SK-N-SH treated with all-trans-retinoic acid at 6 μM for 48 hours (cell line): ENCODE results near the gene TFAP2A.

Experiments used
- ATAC-seq: fragments of 200-7000 bp; cut with Tn5 transposase; 3 replicates; pipeline ENCODE4 v1.9.1; 2020; ENCODE audit warnings: mild to moderate bottlenecking, moderate library complexity
- ARNTL ChIP-seq: fragments of 450-650 bp; formaldehyde crosslinking; IDR thresholded peaks from 2 replicates; pipeline ENCODE4 v1.5.0; 2020; ENCODE audit warnings: low read depth, mild to moderate bottlenecking, moderate library complexity, borderline replicate concordance
- BACH2 ChIP-seq: fragments of 250-450 bp; sonication (Bioruptor Pico); IDR thresholded peaks from 2 replicates; pipeline ENCODE4 v1.9.0; 2021; ENCODE audit warnings: mild to moderate bottlenecking, borderline replicate concordance
- CREB5 ChIP-seq: fragments of 250-450 bp; sonication (Bioruptor Pico); IDR thresholded peaks from 2 replicates; pipeline ENCODE4 v1.5.1; 2020; ENCODE audit warnings: low read depth, mild to moderate bottlenecking, moderate library complexity
- CSDC2 ChIP-seq: fragments of 250-450 bp; sonication (Bioruptor Pico); IDR thresholded peaks from 2 replicates; pipeline ENCODE4 v1.5.0; 2020; ENCODE audit warnings: mild to moderate bottlenecking, moderate library complexity
- ESRRG ChIP-seq: fragments of 250-450 bp; sonication (Bioruptor Pico); IDR thresholded peaks from 2 replicates; pipeline ENCODE4 v1.6.1; 2021; ENCODE audit warnings: mild to moderate bottlenecking
- GLIS3 ChIP-seq: fragments of 250-450 bp; sonication (Bioruptor Pico); IDR thresholded peaks from 2 replicates; pipeline ENCODE4 v1.5.0; 2020; ENCODE audit warnings: mild to moderate bottlenecking, moderate library complexity
- ISL1 ChIP-seq: fragments of 250-450 bp; sonication (Bioruptor Pico); IDR thresholded peaks from 2 replicates; pipeline ENCODE4 v2.1.2; 2022; ENCODE audit warnings: mild to moderate bottlenecking, moderate library complexity
- OSR1 ChIP-seq: fragments of 250-450 bp; sonication (Bioruptor Pico); IDR thresholded peaks from 2 replicates; pipeline ENCODE4 v1.8.0; 2022; ENCODE audit warnings: moderate library complexity, mild to moderate bottlenecking, inconsistent platforms
- PATZ1 ChIP-seq: fragments of 250-450 bp; sonication (Bioruptor Pico); IDR thresholded peaks from 2 replicates; pipeline ENCODE4 v1.8.0; 2020; ENCODE audit warnings: mild to moderate bottlenecking, moderate library complexity, borderline replicate concordance
- POU6F1 ChIP-seq: fragments of 250-450 bp; sonication (Bioruptor Pico); IDR thresholded peaks from 2 replicates; pipeline ENCODE4 v1.8.0; 2021; ENCODE audit warnings: low read depth, mild to moderate bottlenecking, moderate library complexity, borderline replicate concordance
- PPARA ChIP-seq: fragments of 250-450 bp; sonication (Bioruptor Pico); IDR thresholded peaks from 2 replicates; pipeline ENCODE4 v1.5.0; 2020; ENCODE audit warnings: mild to moderate bottlenecking, borderline replicate concordance
- TSHZ2 ChIP-seq: fragments of 250-450 bp; sonication (Bioruptor Pico); IDR thresholded peaks from 2 replicates; pipeline ENCODE4 v1.5.0; 2020; ENCODE audit warnings: mild to moderate bottlenecking, moderate library complexity
- ZC3H10 ChIP-seq: fragments of 250-450 bp; sonication (Bioruptor Pico); IDR thresholded peaks from 2 replicates; pipeline ENCODE4 v1.5.1; 2021; ENCODE audit warnings: mild to moderate bottlenecking, moderate library complexity
- ZFP3 ChIP-seq: fragments of 250-450 bp; sonication (Bioruptor Pico); IDR thresholded peaks from 2 replicates; pipeline ENCODE4 v1.5.0; 2020; ENCODE audit warnings: mild to moderate bottlenecking, moderate library complexity
- ZFP30 ChIP-seq: fragments of 450-650 bp; formaldehyde crosslinking; IDR thresholded peaks from 2 replicates; pipeline ENCODE4 v1.5.0; 2022; ENCODE audit warnings: mild to moderate bottlenecking, moderate library complexity
- ZNF565 ChIP-seq: fragments of 450-650 bp; formaldehyde crosslinking; conservative IDR thresholded peaks from 2 replicates; pipeline ENCODE4 v1.5.0; 2020; ENCODE audit warnings: low read depth, mild to moderate bottlenecking, moderate library complexity
- ZNF70 ChIP-seq: fragments of 450-650 bp; formaldehyde crosslinking; IDR thresholded peaks from 2 replicates; pipeline ENCODE4 v1.5.0; 2020; ENCODE audit warnings: mild to moderate bottlenecking, moderate library complexity
- ZNF8 ChIP-seq: fragments of 450-650 bp; formaldehyde crosslinking; IDR thresholded peaks from 2 replicates; pipeline ENCODE4 v1.5.0; 2020; ENCODE audit warnings: mild to moderate bottlenecking, moderate library complexity

TFAP2A gene

GRCh38 chr6:10391299-10391630 is 23.6 kb downstream of the TFAP2A start:
- no peak for ATAC-seq
- no peak for TF ChIP-seq CSDC2 (CRISPR knock-in tag)
- no peak for TF ChIP-seq PATZ1
- TF ChIP-seq ZFP3 (CRISPR knock-in tag), result no peak
- TF ChIP-seq ZNF565, result no peak
- no peak for TF ChIP-seq BACH2 (CRISPR knock-in tag)
- TF ChIP-seq ZC3H10 (CRISPR knock-in tag), result no peak
- TF ChIP-seq TSHZ2 (CRISPR knock-in tag), result no peak
- no peak for TF ChIP-seq PPARA (CRISPR knock-in tag)
- no peak for TF ChIP-seq GLIS3 (CRISPR knock-in tag)

- TF ChIP-seq CSDC2 (CRISPR knock-in tag) (no peak), BACH2 (CRISPR knock-in tag) (no peak)
- TF ChIP-seq, all 23 proteins: peak for 0
- no peak for ATAC-seq
These were observed 24.2 kb downstream of the TFAP2A start for GRCh38 chr6:10390495-10391298.

- no peak for ATAC-seq
- no peak for TF ChIP-seq OSR1 (CRISPR knock-in tag)
- TF ChIP-seq CSDC2 (CRISPR knock-in tag), result no peak
- no peak for TF ChIP-seq ISL1
- no peak for TF ChIP-seq ZNF70 (CRISPR knock-in tag)
- TF ChIP-seq BACH2 (CRISPR knock-in tag), result no peak
- TF ChIP-seq CREB5, result no peak
- TF ChIP-seq ZNF8 (CRISPR knock-in tag), result no peak
- no peak for TF ChIP-seq ZC3H10 (CRISPR knock-in tag)
- TF ChIP-seq PPARA (CRISPR knock-in tag), result no peak
- TF ChIP-seq TSHZ2 (CRISPR knock-in tag), result no peak
- TF ChIP-seq ESRRG (CRISPR knock-in tag), result no peak
- TF ChIP-seq POU6F1 (CRISPR knock-in tag), result no peak
- TF ChIP-seq ZFP30, result no peak
- TF ChIP-seq ARNTL, result no peak
- no peak for TF ChIP-seq GLIS3 (CRISPR knock-in tag)
- no peak for TF ChIP-seq ZFP3 (CRISPR knock-in tag)
These were observed 25.0 kb downstream of the TFAP2A start for GRCh38 chr6:10389739-10390494.
